ENCODE measurements around the gene RAP1GAP2.

The RAP1GAP2 gene

GRCh38 chr17:2855063-2855600 lies 58.9 kb downstream of the RAP1GAP2 start:
- DNase-seq (ENCODE audit: insufficient read length, low spot score): no peak
- no peak for FAIRE-seq
- TF ChIP-seq POLR2A (IDR thresholded peaks at IDR 0.05; ENCODE audit: low read depth, low read length) (no peak), POLR2AphosphoS5 (IDR thresholded peaks at IDR 0.05; ENCODE audit: low read depth, low read length) (no peak), POU2F2 (IDR thresholded peaks at IDR 0.05; ENCODE audit: low read depth, low read length) (no peak), TAF1 (IDR thresholded peaks at IDR 0.05; ENCODE audit: low read depth, low read length) (no peak), SPI1 (IDR thresholded peaks at IDR 0.05; ENCODE audit: low read depth, low read length) (no peak), PAX5 (IDR thresholded peaks at IDR 0.05; ENCODE audit: insufficient read depth, low read length, severe bottlenecking) (no peak)

DNA sequence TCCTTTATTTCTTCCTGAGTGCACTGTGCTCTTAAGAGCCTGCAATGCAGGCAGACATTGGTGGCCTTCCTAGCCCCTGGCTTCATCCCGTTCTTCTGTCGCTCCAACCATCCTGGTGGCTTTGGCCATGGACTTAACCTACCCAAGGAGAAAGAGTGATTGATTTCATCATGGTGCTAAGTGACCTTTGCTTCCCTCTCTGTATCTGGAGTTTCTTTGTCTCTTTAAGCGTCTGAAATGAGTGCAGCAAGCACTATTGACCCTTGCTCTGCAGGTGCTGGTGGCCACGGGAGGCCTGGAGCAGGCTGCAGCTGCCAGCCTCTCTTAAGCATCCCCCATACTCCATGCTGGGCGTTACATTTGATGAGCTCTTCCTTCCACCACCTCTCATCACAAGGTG lies 60.5 kb downstream of the RAP1GAP2 start:
- DNase-seq (ENCODE audit: insufficient read length, low spot score): no peak
- FAIRE-seq: no peak
- no peak for TF ChIP-seq PAX5 (IDR thresholded peaks at IDR 0.05; ENCODE audit: insufficient read depth, low read length, severe bottlenecking)
- TF ChIP-seq SPI1 (IDR thresholded peaks at IDR 0.05; ENCODE audit: low read depth, low read length): no peak
- TF ChIP-seq POLR2AphosphoS5 (IDR thresholded peaks at IDR 0.05; ENCODE audit: low read depth, low read length): no peak
- no peak for TF ChIP-seq TAF1 (IDR thresholded peaks at IDR 0.05; ENCODE audit: low read depth, low read length)
- no peak for TF ChIP-seq POU2F2 (IDR thresholded peaks at IDR 0.05; ENCODE audit: low read depth, low read length)
- TF ChIP-seq POLR2A (IDR thresholded peaks at IDR 0.05; ENCODE audit: low read depth, low read length): no peak

DNA sequence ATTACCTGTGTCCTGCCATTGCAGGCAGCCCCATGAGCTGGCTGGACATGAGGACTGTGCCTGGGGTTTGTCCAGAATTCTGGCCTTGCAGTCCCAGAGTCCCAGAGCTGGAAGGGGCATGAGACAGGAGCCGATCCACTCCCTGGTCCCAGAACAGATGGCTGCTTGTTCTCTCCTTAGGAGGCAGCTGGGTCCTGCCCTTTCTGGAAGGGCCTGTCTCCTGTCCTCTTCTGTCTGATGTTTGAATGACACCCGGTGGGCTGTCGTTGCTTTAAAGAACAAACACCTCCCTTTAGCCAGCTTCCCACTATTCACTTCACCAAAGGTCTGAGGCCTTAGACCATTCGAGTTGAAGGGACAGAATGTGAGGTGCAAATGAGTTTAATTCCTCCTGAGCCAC lies 63.8 kb downstream of the RAP1GAP2 start:
- no peak for TF ChIP-seq TAF1 (IDR thresholded peaks at IDR 0.05; ENCODE audit: low read depth, low read length)
- no peak for TF ChIP-seq POU2F2 (IDR thresholded peaks at IDR 0.05; ENCODE audit: low read depth, low read length)
- TF ChIP-seq SPI1 (IDR thresholded peaks at IDR 0.05; ENCODE audit: low read depth, low read length): no peak
- TF ChIP-seq POLR2A (IDR thresholded peaks at IDR 0.05; ENCODE audit: low read depth, low read length): no peak
- no peak for TF ChIP-seq POLR2AphosphoS5 (IDR thresholded peaks at IDR 0.05; ENCODE audit: low read depth, low read length)
- no peak for TF ChIP-seq PAX5 (IDR thresholded peaks at IDR 0.05; ENCODE audit: insufficient read depth, low read length, severe bottlenecking)
- DNase-seq (ENCODE audit: insufficient read length, low spot score) (no peak), FAIRE-seq (no peak)

- no peak for DNase-seq (ENCODE audit: insufficient read length, low spot score)
- FAIRE-seq: no peak
- no peak for TF ChIP-seq POLR2A (IDR thresholded peaks at IDR 0.05; ENCODE audit: low read depth, low read length)
- TF ChIP-seq TAF1 (IDR thresholded peaks at IDR 0.05; ENCODE audit: low read depth, low read length): no peak
- TF ChIP-seq POU2F2 (IDR thresholded peaks at IDR 0.05; ENCODE audit: low read depth, low read length): no peak
- TF ChIP-seq POLR2AphosphoS5 (IDR thresholded peaks at IDR 0.05; ENCODE audit: low read depth, low read length): no peak
- no peak for TF ChIP-seq SPI1 (IDR thresholded peaks at IDR 0.05; ENCODE audit: low read depth, low read length)
- TF ChIP-seq PAX5 (IDR thresholded peaks at IDR 0.05; ENCODE audit: insufficient read depth, low read length, severe bottlenecking): no peak
These were observed 64.6 kb downstream of the RAP1GAP2 start for GRCh38 chr17:2860883-2861282.

DNA sequence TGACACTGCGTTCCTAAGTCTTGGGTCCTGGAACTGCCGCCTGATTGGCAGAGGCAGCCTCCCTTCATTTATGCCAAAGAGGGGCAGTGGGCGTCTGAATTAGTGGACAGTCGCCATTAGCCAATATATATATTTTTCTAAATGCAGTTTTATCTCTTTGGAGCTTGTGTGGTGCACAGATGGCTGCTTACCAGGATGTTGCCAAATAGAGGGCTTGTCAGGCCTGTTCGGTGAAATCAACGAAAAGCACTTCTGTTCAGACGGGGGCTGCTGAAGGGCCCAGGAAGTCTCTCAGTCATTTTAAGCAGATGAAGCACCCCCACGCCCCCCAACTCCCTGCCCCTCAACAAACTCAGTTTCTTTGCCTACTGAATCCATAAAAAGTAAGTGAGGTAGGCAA lies 66.0 kb downstream of the RAP1GAP2 start:
- DNase-seq (ENCODE audit: insufficient read length, low spot score) (no peak), FAIRE-seq (no peak)
- TF ChIP-seq SPI1 (IDR thresholded peaks at IDR 0.05; ENCODE audit: low read depth, low read length): no peak
- TF ChIP-seq POU2F2 (IDR thresholded peaks at IDR 0.05; ENCODE audit: low read depth, low read length): no peak
- TF ChIP-seq POLR2AphosphoS5 (IDR thresholded peaks at IDR 0.05; ENCODE audit: low read depth, low read length): no peak
- no peak for TF ChIP-seq POLR2A (IDR thresholded peaks at IDR 0.05; ENCODE audit: low read depth, low read length)
- TF ChIP-seq PAX5 (IDR thresholded peaks at IDR 0.05; ENCODE audit: insufficient read depth, low read length, severe bottlenecking): no peak
- TF ChIP-seq TAF1 (IDR thresholded peaks at IDR 0.05; ENCODE audit: low read depth, low read length): no peak

DNA sequence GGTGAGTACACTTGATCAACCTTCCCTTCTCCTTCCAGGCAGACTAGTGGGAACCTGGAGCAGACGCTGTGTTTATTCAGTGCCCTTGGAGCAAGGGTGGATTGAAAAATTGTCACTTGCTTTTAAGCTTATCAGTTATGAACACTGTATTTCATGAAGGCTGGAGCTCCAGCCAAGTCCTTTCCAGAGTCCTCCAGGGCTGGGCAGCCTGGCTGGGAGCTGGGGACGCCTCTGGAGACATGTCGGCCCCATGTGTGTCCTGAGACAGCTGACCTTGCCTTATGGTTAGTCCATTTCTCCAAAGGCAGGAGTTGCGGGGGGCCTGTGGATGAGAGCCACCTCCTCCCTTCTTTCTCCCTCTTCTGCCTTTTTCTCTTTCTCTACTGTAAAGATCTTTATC lies 67.0 kb downstream of the RAP1GAP2 start:
- DNase-seq (ENCODE audit: insufficient read length, low spot score) (no peak), FAIRE-seq (no peak)
- no peak for TF ChIP-seq POLR2A (IDR thresholded peaks at IDR 0.05; ENCODE audit: low read depth, low read length)
- no peak for TF ChIP-seq POLR2AphosphoS5 (IDR thresholded peaks at IDR 0.05; ENCODE audit: low read depth, low read length)
- no peak for TF ChIP-seq PAX5 (IDR thresholded peaks at IDR 0.05; ENCODE audit: insufficient read depth, low read length, severe bottlenecking)
- no peak for TF ChIP-seq SPI1 (IDR thresholded peaks at IDR 0.05; ENCODE audit: low read depth, low read length)
- TF ChIP-seq POU2F2 (IDR thresholded peaks at IDR 0.05; ENCODE audit: low read depth, low read length): no peak
- TF ChIP-seq TAF1 (IDR thresholded peaks at IDR 0.05; ENCODE audit: low read depth, low read length): no peak

- DNase-seq (ENCODE audit: insufficient read length, low spot score) (no peak), FAIRE-seq (no peak)
- no peak for TF ChIP-seq POLR2A (IDR thresholded peaks at IDR 0.05; ENCODE audit: low read depth, low read length)
- no peak for TF ChIP-seq POU2F2 (IDR thresholded peaks at IDR 0.05; ENCODE audit: low read depth, low read length)
- no peak for TF ChIP-seq PAX5 (IDR thresholded peaks at IDR 0.05; ENCODE audit: insufficient read depth, low read length, severe bottlenecking)
- no peak for TF ChIP-seq POLR2AphosphoS5 (IDR thresholded peaks at IDR 0.05; ENCODE audit: low read depth, low read length)
- TF ChIP-seq SPI1 (IDR thresholded peaks at IDR 0.05; ENCODE audit: low read depth, low read length): no peak
- TF ChIP-seq TAF1 (IDR thresholded peaks at IDR 0.05; ENCODE audit: low read depth, low read length): no peak
These were observed 69.0 kb downstream of the RAP1GAP2 start for GRCh38 chr17:2865228-2865627.

GRCh38 chr17:2867441-2868424 lies 71.5 kb downstream of the RAP1GAP2 start:
- no peak for TF ChIP-seq PAX5 (IDR thresholded peaks at IDR 0.05; ENCODE audit: insufficient read depth, low read length, severe bottlenecking)
- TF ChIP-seq POU2F2 (IDR thresholded peaks at IDR 0.05; ENCODE audit: low read depth, low read length): no peak
- no peak for TF ChIP-seq POLR2A (IDR thresholded peaks at IDR 0.05; ENCODE audit: low read depth, low read length)
- no peak for TF ChIP-seq POLR2AphosphoS5 (IDR thresholded peaks at IDR 0.05; ENCODE audit: low read depth, low read length)
- no peak for TF ChIP-seq SPI1 (IDR thresholded peaks at IDR 0.05; ENCODE audit: low read depth, low read length)
- TF ChIP-seq TAF1 (IDR thresholded peaks at IDR 0.05; ENCODE audit: low read depth, low read length): no peak
- FAIRE-seq (no peak), DNase-seq (ENCODE audit: insufficient read length, low spot score) (no peak)

DNA sequence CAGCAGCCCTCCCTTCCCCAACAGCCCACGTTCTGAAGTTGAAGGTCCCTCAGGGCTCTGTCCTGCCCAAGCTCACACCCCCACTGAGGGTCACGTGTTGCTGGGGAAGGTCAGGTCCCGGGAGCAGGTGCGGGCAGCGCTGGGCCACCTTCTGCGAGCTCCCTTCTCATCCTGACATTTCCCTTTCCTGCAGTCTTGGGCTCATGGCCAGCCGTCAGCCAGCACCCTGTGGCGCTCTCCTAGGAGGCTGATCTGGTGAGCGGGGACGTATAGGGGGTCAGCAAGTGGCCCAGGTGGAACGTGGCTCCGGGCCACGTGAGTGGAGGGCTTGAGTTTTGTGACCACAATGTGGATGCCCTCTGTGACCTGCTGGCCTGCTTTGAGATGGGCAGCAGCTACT lies 73.4 kb downstream of the RAP1GAP2 start:
- FAIRE-seq (no peak), DNase-seq (ENCODE audit: insufficient read length, low spot score) (no peak)
- no peak for TF ChIP-seq POU2F2 (IDR thresholded peaks at IDR 0.05; ENCODE audit: low read depth, low read length)
- no peak for TF ChIP-seq TAF1 (IDR thresholded peaks at IDR 0.05; ENCODE audit: low read depth, low read length)
- TF ChIP-seq PAX5 (IDR thresholded peaks at IDR 0.05; ENCODE audit: insufficient read depth, low read length, severe bottlenecking): no peak
- TF ChIP-seq POLR2AphosphoS5 (IDR thresholded peaks at IDR 0.05; ENCODE audit: low read depth, low read length): no peak
- no peak for TF ChIP-seq POLR2A (IDR thresholded peaks at IDR 0.05; ENCODE audit: low read depth, low read length)
- no peak for TF ChIP-seq SPI1 (IDR thresholded peaks at IDR 0.05; ENCODE audit: low read depth, low read length)
